Measurements from ENCODE around the gene PI16. TPM values are rescaled to one million over a fixed set of nuclear protein-coding genes. Genes with fewer than 3 reads are reported as not detected.
"Not testable (repeated sequence)": the region's sequence is repeated elsewhere in the genome, so short reads cannot be mapped to it uniquely, and the experiment has no call there.

Gene PI16
- total and polyA plus RNA-seq, 7 experiments from 2014 or later, result 1.2 to 10.6 (median 2.4) TPM

- CTCF ChIA-PET, result no interaction called here
- H3K36me3 Mint-ChIP-seq, result peaks cover 0 to 4% (median 0%) of the 10 kb centered on the region in 5 donors
- ATAC-seq (no peak), DNase-seq (no peak)
- peaks cover 0 to 40% (median 0%) of the 10 kb centered on the region in 5 donors for H3K27me3 Mint-ChIP-seq
- POLR2A ChIA-PET, result no interaction called here
- Histone ChIP-seq H3K27ac (ENCODE audit: low read depth, low read length) (no peak overlapping the region), H3K9me3 (ENCODE audit: control insufficient read depth in 2 of 3, low read length in 3 of 3) (no peaks in the 10 kb centered on the region), H3K4me1 (ENCODE audit: control insufficient read depth in 2 of 2, insufficient read depth in 2 of 2, low read length in 2 of 2) (peaks cover 10% of the 10 kb centered on the region in 2 donors), H3K27me3 (ENCODE audit: control insufficient read depth in 2 of 2, insufficient read depth in 2 of 2, low read length in 2 of 2) (no peaks in the 10 kb centered on the region), H3K4me3 (ENCODE audit: low read length) (no peak overlapping the region), H3K36me3 (ENCODE audit: control insufficient read depth in 2 of 3, insufficient read depth in 3 of 3, low read length in 3 of 3) (peaks cover 0 to 7% (median 0%) of the 10 kb centered on the region in 3 experiments)
- peaks cover 0 to 3% (median 0%) of the 10 kb centered on the region in 11 donors for H3K9me3 Mint-ChIP-seq
- no peak overlapping the region for H3K4me3 Mint-ChIP-seq
- intact Hi-C loops (cut with micrococcal nuclease), result loop anchor here in 1 of 2 donors (5.0 to 10.0 kb wide), 2 partner anchors 58 to 706 kb away; partner anchors contain the start of gene MDGA1
- no peak overlapping the region for H3K27ac Mint-ChIP-seq
- peaks cover 8 to 15% (median 12%) of the 10 kb centered on the region in 7 donors for H3K4me1 Mint-ChIP-seq
Measured at GRCh38 chr6:36989264-36989663, 34.7 kb downstream of the PI16 start.

GRCh38 chr6:36990401-36990800 lies 35.9 kb downstream of the PI16 start:
- peaks cover 8 to 15% (median 12%) of the 10 kb centered on the region in 7 donors for H3K4me1 Mint-ChIP-seq
- H3K4me3 Mint-ChIP-seq; ATAC-seq; H3K4me1 ChIP-seq (ENCODE audit: control insufficient read depth in 2 of 2, insufficient read depth in 2 of 2, low read length in 2 of 2); H3K36me3 ChIP-seq (ENCODE audit: control insufficient read depth in 2 of 3, insufficient read depth in 3 of 3, low read length in 3 of 3); H3K27ac ChIP-seq (ENCODE audit: low read depth, low read length); DNase-seq; H3K36me3 Mint-ChIP-seq; H3K9me3 ChIP-seq (ENCODE audit: control insufficient read depth in 2 of 3, low read length in 3 of 3); H3K9me3 Mint-ChIP-seq; H3K4me3 ChIP-seq (ENCODE audit: low read length); H3K27me3 ChIP-seq (ENCODE audit: control insufficient read depth in 2 of 2, insufficient read depth in 2 of 2, low read length in 2 of 2); H3K27ac Mint-ChIP-seq; POLR2A ChIA-PET; CTCF ChIA-PET; intact Hi-C loops (cut with micrococcal nuclease): not testable (repeated sequence)
- H3K27me3 Mint-ChIP-seq, result peaks cover 0 to 45% (median 0%) of the 10 kb centered on the region in 5 donors

GRCh38 chr6:36997811-36998722 lies 43.5 kb downstream of the PI16 start:
- Histone ChIP-seq H3K27me3 (ENCODE audit: control insufficient read depth in 2 of 2, insufficient read depth in 2 of 2, low read length in 2 of 2) (no peaks in the 10 kb centered on the region), H3K4me3 (ENCODE audit: low read length) (no peak overlapping the region), H3K27ac (ENCODE audit: low read depth, low read length) (no peak overlapping the region), H3K36me3 (ENCODE audit: control insufficient read depth in 2 of 3, insufficient read depth in 3 of 3, low read length in 3 of 3) (no peaks in the 10 kb centered on the region), H3K9me3 (ENCODE audit: control insufficient read depth in 2 of 3, low read length in 3 of 3) (no peaks in the 10 kb centered on the region), H3K4me1 (ENCODE audit: control insufficient read depth in 2 of 2, insufficient read depth in 2 of 2, low read length in 2 of 2) (no peaks in the 10 kb centered on the region)
- POLR2A ChIA-PET, result no interaction called here
- Mint-ChIP-seq H3K4me1 (peaks cover 0 to 5% (median 0%) of the 10 kb centered on the region in 7 donors), H3K4me3 (no peak overlapping the region), H3K27me3 (peaks cover 0 to 29% (median 2%) of the 10 kb centered on the region in 5 donors), H3K9me3 (no peaks in the 10 kb centered on the region), H3K27ac (no peak overlapping the region), H3K36me3 (no peaks in the 10 kb centered on the region)
- intact Hi-C loops (cut with micrococcal nuclease), result no loop called here
- DNase-seq (no peak), ATAC-seq (no peak)
- CTCF ChIA-PET, result interaction anchor here (0.6 kb wide), 1 partner anchor 20 kb away, joined by 3 read pairs; no protein-coding TSS in a partner anchor

GRCh38 chr6:36998723-36999038 lies 44.1 kb downstream of the PI16 start:
- DNase-seq (no peak), ATAC-seq (no peak)
- H3K4me3 Mint-ChIP-seq, result no peak overlapping the region
- intact Hi-C loops (cut with micrococcal nuclease), result no loop called here
- H3K27me3 Mint-ChIP-seq, result peaks cover 0 to 22% (median 0%) of the 10 kb centered on the region in 5 donors
- peaks cover 0 to 5% (median 0%) of the 10 kb centered on the region in 7 donors for H3K4me1 Mint-ChIP-seq
- H3K27me3 ChIP-seq (ENCODE audit: control insufficient read depth in 2 of 2, insufficient read depth in 2 of 2, low read length in 2 of 2), result no peaks in the 10 kb centered on the region
- no peaks in the 10 kb centered on the region for H3K4me1 ChIP-seq (ENCODE audit: control insufficient read depth in 2 of 2, insufficient read depth in 2 of 2, low read length in 2 of 2)
- no peaks in the 10 kb centered on the region for H3K36me3 ChIP-seq (ENCODE audit: control insufficient read depth in 2 of 3, insufficient read depth in 3 of 3, low read length in 3 of 3)
- CTCF ChIA-PET, result no interaction called here
- no peaks in the 10 kb centered on the region for H3K36me3 Mint-ChIP-seq
- H3K9me3 Mint-ChIP-seq, result no peaks in the 10 kb centered on the region
- no peak overlapping the region for H3K27ac ChIP-seq (ENCODE audit: low read depth, low read length)
- H3K27ac Mint-ChIP-seq, result no peak overlapping the region
- POLR2A ChIA-PET, result no interaction called here
- H3K9me3 ChIP-seq (ENCODE audit: control insufficient read depth in 2 of 3, low read length in 3 of 3), result no peaks in the 10 kb centered on the region
- H3K4me3 ChIP-seq (ENCODE audit: low read length), result no peak overlapping the region

- no peaks in the 10 kb centered on the region for H3K27me3 ChIP-seq (ENCODE audit: control insufficient read depth in 2 of 2, insufficient read depth in 2 of 2, low read length in 2 of 2)
- Mint-ChIP-seq H3K4me3 (no peak overlapping the region), H3K36me3 (no peaks in the 10 kb centered on the region), H3K4me1 (peaks cover 0 to 5% (median 0%) of the 10 kb centered on the region in 7 donors), H3K27me3 (peaks cover 0 to 19% (median 0%) of the 10 kb centered on the region in 5 donors), H3K9me3 (no peaks in the 10 kb centered on the region), H3K27ac (no peak overlapping the region)
- ATAC-seq (no peak), DNase-seq (no peak)
- H3K9me3 ChIP-seq (ENCODE audit: control insufficient read depth in 2 of 3, low read length in 3 of 3), result no peaks in the 10 kb centered on the region
- no peak overlapping the region for H3K27ac ChIP-seq (ENCODE audit: low read depth, low read length)
- intact Hi-C loops (cut with micrococcal nuclease), result no loop called here
- CTCF ChIA-PET, result interaction anchor here (0.6 kb wide), 1 partner anchor 123 kb away, joined by 3 read pairs; no protein-coding TSS in a partner anchor
- H3K36me3 ChIP-seq (ENCODE audit: control insufficient read depth in 2 of 3, insufficient read depth in 3 of 3, low read length in 3 of 3), result no peaks in the 10 kb centered on the region
- H3K4me1 ChIP-seq (ENCODE audit: control insufficient read depth in 2 of 2, insufficient read depth in 2 of 2, low read length in 2 of 2), result no peaks in the 10 kb centered on the region
- POLR2A ChIA-PET, result no interaction called here
- no peak overlapping the region for H3K4me3 ChIP-seq (ENCODE audit: low read length)
Measured at GRCh38 chr6:36999061-36999750, 44.7 kb downstream of the PI16 start.

- H3K4me3 ChIP-seq (ENCODE audit: low read length), result no peak overlapping the region
- Mint-ChIP-seq H3K36me3 (no peaks in the 10 kb centered on the region), H3K9me3 (no peaks in the 10 kb centered on the region), H3K27ac (no peak overlapping the region), H3K27me3 (peaks cover 0 to 15% (median 0%) of the 10 kb centered on the region in 5 donors), H3K4me1 (peaks cover 0 to 5% (median 0%) of the 10 kb centered on the region in 7 donors), H3K4me3 (no peak overlapping the region)
- ChIA-PET CTCF (interaction anchor here (0.6 kb wide), 1 partner anchor 124 kb away, joined by 3 read pairs; no protein-coding TSS in a partner anchor), POLR2A (no interaction called here)
- no peaks in the 10 kb centered on the region for H3K9me3 ChIP-seq (ENCODE audit: control insufficient read depth in 2 of 3, low read length in 3 of 3)
- H3K36me3 ChIP-seq (ENCODE audit: control insufficient read depth in 2 of 3, insufficient read depth in 3 of 3, low read length in 3 of 3), result no peaks in the 10 kb centered on the region
- no peaks in the 10 kb centered on the region for H3K4me1 ChIP-seq (ENCODE audit: control insufficient read depth in 2 of 2, insufficient read depth in 2 of 2, low read length in 2 of 2)
- intact Hi-C loops (cut with micrococcal nuclease), result no loop called here
- ATAC-seq (no peak), DNase-seq (no peak)
- H3K27me3 ChIP-seq (ENCODE audit: control insufficient read depth in 2 of 2, insufficient read depth in 2 of 2, low read length in 2 of 2), result no peaks in the 10 kb centered on the region
- no peak overlapping the region for H3K27ac ChIP-seq (ENCODE audit: low read depth, low read length)
Measured at GRCh38 chr6:36999751-37000125, 45.2 kb downstream of the PI16 start.

All from naive thymus-derived CD4-positive, alpha-beta T cell (primary cell).